HG03342 (cell line): ENCODE results near the gene CACNA2D1.

Source experiments
- ATAC-seq: cut with Tn5 transposase; IDR thresholded peaks from one replicate; pipeline ENCODE4 v1.9.1; 2021; ENCODE audit warnings: mild to moderate bottlenecking, moderate library complexity; ENCODE audit not compliant: unreplicated experiment

CACNA2D1 gene

DNA sequence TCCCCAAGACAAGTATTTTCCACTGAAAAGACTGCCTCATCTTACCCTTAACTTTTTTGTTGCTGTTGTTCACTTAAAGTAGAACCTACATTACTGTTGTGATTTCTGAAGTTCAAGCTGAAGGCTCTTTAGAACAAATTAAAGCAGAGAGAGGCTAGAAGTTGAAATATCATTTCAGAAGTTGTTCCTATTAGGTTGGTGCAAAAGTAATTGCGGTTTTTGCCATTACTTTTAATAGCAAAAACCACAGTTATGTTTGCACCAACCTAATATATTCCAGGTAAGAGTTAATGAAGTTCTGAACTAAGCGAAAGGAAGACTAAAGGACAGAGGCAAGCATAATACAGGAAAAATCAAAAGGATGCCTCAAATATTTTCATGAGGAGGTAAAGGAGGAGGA lies 153.7 kb downstream of the CACNA2D1 start:
- no peak for ATAC-seq

DNA sequence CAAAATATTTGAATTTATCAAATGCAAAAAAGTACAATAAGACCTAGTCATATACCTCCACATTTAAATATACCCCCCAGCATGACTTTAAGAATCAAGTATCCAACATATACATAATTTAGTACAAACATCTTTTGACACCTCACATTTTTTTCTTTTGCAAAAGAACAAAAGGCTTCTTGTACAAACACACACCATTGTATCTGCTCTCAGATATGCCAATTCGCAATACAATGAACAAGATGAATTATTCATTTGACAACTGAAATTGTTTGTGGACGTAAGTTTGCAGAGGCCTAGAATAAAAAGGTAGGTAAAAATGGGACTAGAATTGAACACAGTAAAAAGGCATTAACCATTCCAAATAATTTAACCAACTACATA lies 154.4 kb downstream of the CACNA2D1 start:
- no peak for ATAC-seq

DNA sequence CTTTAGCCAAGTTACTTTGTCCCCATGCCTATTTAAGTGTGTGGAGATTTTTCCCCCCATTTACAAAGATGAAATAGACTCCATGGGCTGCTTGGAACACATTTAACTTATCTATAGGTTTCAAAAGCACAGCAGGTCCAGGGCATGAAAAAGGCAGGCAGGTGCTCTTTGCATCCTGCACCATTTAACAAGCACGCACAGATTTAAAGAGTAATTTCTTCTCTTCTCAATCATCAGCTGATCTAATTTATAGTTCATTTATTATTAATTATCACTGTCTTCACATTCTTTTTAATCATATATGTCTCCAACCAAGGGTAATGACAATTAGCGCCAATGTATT lies 156.8 kb downstream of the CACNA2D1 start:
- no peak for ATAC-seq

DNA sequence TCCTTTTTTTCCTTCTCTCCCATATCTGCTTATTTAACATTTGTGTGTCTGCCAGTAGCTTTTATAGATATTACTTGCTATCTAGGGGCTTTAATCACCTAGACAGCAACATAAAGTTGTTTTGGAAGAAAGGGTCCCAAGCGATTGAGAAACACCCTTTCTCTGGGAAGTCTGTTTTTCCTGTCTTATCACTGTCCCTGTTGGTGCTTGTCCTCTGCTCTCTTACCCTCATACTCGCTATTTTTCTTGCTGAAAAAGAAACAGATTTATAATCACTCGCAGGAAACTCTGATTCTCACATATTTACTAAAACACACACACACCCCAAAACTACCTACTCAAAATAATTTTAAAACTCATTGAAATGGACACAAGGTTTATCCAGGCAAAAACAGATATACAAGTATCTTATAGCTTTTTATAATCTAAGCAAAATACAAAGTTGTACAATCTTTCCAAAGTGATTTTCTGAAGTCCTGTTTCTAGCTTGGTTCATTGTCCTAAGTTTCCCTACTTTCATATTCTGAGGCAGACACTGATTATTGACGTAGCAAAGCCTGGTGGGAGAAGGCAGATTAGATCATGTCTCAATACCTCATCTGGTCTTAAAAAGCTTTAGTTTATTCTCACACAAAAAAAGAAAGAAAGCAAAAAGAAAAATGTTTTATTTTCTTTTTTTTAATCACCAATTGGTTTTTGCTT lies 157.3 kb downstream of the CACNA2D1 start:
- ATAC-seq, result no peak

DNA sequence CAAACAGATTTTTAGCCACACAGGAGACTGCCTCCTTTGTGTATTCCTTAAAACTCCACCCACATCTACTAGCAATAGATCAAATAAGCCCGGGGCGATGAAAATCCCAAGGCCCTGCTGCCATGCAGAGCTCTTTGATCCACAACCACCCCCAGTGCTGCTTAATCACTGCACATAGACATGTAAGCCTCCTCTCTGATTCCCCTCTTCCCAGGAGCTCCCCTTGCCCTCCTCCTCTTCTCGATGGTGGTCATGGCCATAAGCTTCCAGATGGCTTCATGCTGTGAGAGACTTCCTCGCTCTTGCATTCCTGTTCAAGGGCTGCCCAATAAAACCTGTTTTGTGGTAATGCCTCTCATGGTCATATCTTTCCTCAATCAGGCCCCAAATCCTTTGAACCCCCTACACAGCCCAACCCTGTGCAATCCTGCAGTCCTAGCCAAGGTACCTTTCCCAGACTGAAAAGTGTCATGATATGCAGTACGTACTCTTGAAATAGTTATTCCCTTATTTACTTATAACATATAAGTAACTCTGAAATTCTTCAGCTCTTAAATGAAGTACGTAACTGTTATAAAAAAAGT lies 158.5 kb downstream of the CACNA2D1 start:
- ATAC-seq, result no peak

DNA sequence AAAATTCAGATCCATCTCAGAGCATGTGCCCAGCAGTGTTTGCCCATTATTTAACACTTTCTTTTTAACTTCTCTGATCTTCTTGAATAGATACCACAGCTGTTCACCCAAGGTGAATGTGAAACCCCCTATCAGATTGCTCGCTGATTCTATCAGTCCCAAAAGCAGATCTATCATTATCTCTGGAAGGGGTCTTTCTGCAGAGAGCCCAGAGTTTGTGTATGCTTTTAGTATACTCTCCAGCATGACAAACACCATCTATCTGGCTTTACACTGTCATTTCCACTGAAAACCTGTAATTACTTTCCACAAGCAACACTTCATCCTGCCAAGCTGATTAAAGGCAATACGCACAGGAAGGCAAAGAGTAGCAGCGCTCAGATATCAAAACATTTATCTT lies 168.2 kb downstream of the CACNA2D1 start:
- ATAC-seq, result no peak

DNA sequence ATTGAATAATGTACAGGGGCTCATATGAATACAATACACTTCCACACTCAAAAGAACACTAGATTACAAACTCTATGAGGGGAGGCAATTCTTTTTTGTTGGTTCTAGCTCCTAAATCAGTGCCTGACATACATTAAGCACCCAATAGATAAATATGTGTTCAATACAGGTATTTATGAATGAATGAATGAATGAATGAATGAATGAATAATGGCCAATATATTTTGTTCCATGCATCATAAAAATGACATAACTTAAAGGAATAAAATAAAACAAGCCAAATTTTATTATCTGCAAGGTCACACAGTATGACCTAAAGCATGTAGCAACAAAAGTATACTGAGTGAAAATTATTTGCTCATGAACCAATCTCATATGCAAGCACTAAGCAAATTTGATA lies 168.9 kb downstream of the CACNA2D1 start:
- ATAC-seq, result no peak

DNA sequence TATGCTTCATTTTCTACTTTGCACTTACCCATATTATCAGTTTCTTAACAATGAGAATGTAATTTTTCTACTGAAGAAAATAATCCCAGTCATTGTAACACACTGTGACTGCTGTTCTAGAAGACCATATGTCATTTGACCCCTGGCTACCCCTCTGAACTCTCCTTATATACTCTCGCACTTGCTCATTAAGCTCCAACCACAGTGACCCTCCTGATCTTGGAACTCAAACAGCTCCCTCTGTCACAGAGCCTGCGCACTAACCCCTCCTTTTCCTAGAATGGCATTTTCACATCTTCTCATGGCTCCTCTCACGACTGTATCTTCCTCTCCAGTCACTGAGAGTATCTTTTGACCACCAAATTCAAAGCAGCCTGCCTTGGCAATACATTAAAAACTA lies 169.7 kb downstream of the CACNA2D1 start:
- no peak for ATAC-seq

DNA sequence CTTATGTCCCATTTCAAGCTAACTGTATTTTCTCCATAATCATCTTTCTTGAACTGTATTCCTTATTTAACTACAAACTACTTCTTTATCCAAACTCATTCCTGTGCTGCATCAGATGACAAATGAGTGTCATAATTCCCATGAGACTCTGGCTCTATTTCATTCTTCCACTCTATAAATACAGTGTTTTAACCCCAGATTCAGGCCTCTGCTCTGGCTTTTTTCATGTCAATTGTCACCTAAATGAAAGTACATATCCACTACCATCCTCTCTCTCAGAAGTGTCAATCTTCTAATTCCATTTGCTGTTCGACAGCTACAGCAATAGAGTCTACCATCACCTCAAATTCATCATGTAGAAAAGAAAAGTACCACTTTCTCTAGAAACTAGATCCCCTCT lies 172.7 kb downstream of the CACNA2D1 start:
- no peak for ATAC-seq

DNA sequence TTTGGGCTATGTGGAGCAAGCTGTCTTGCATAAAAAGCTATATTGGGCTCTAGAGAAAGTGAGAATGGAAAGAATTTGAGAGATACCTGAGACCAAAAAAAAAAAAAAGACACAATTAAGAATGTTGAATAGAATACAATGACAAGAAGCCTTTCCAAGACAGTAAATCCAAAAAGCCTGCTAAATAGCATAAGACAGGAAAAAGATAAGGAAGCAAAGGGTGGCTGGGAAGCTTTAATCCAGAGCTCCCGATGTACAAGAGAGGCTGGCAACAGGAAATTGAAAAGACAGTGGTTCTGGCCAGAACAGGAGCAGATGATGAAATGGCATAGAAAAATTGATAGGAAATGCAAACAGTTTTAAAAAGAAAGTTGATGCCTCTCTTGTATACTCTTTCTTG lies 174.9 kb downstream of the CACNA2D1 start:
- ATAC-seq, result no peak

DNA sequence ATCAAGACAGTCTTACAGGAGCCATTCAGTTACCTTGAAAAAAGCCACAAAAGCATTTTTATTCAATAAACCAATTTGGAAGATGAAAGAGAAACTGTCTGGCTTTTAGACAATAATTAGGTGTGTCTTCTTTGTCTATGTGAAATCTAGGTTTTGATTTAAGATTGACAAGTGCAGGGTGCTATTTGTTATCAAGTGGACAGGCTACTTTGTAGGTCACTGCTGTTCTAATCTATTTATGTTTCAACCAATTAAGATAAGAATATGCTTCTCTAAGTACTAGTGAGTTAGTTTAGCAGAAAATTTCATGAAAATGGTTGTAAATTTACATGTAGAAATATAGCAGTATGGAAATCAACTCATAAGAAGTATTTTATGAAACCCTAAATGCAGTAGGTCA lies 177.5 kb downstream of the CACNA2D1 start:
- no peak for ATAC-seq

DNA sequence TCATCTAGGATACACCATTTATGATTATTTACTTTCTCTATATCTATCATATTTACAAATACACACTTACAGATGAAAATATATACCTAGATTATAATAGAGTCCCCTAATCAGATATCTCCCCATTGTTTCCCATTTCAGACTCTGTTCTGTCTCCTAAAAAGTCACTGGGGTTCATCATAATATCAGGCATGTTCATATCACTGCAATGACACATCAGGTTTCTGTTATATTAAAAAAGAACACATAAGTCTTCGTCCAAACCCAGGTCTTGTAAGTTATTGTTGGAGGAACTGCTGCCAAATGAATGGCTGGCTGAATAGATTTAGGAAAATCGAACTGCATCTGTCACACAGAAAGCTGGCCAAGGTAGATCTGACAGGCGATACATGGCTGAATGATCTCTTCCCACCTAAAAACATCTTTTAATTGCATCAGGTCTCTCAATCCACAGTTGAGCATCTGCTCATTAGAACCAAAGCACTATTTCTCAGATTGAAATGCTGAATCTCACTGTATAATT lies 178.7 kb downstream of the CACNA2D1 start:
- ATAC-seq, result no peak

DNA sequence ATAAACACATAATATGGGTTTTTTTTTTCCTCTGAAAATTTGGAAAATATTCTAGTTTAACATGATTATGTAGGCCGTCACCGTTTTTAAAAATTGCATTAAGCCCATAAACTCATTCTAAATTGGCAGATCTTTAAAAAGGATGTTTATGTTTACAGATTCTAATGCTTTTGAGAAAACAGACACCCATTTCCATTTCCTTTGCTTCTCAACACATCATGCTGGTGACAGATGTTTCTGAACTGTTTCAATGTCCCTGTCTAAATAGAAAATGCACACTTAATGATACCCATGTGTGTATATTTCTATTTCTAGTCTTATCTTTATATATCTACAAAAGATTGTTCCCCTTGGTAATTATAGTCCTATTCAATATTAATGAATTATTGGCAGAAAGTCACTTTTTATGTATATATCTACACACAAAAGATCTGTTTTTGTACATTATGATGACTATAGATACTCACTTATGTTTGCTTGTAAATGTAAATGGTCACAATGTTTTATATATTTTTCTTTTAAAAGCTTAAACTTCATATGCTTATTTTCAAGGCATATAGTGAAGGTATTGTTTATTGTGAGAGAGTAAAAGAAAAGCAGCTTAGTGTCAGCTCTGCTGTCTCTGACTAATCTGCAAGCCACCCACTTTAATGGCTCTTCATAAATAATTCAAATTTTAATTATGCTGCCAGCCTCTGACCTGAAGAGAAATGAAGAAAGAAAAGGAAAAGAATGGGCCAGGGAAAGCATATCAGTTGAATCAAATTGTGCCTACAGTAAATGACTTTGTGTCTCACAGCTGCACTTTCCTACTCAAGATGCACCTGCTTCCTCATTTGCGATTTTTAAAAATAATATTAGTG lies 179.4 kb downstream of the CACNA2D1 start:
- no peak for ATAC-seq

DNA sequence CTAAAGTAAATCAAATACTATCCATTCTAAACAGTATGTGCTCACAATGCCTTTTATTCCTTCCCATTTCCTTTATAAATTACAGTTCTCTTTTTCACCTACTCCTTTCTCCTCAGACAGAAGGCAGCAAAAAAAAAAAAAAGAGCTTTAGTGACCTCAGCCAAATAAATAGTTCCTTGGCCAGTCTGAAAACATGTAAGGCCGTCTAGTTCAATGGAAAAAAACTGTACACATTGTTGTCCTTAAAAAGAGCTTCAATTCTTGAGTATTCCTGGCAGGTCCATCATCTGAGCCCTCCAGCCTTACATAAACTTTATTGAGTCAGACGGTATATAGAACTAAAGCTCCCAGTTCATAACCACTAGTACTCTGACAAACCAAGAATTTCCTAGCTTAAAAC lies 185.4 kb downstream of the CACNA2D1 start:
- ATAC-seq, result no peak

DNA sequence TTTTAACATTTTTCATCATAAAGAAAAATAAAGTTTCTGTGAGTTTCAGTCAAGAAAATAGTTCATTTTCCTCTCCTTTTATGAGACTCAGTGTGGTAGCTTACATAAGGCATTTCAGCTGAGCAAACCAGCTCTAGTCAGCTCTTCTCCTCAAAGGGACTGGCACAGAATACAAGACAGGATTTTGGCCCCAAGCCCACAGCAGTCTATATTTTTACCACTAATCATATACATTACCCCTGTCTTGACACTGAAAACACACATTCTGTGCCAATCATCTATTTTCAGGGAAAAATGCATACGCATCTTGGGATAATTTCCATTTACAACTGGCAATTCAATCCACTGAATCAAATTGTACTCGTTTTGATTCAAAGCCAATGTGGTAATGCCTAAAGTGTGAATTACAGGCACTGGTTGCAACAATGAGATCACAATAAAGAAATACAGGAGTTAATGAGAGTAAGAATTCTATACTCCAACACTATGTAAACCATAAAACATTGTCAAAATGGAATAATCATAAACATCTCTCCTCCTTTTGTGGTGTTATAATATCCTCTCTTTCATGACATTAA lies 186.4 kb downstream of the CACNA2D1 start:
- ATAC-seq, result no peak

DNA sequence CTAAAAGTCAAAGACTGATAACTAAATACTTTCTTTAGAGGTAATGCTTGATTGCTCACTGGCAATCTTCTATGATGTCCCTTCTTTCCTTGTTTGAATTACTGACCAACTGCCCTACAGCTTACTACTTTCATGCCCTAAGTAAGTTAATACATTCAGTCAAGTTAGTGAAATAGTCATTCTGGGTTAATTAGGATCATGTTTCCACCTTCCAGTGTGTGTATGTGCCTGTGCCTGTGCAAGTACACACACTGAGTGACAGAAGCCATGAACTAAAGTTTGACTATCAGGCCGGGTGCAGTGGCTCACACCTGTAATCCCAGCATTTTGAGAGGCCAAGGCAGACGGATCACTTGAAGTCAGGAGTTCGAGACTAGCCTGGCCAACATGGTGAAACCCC lies 187.9 kb downstream of the CACNA2D1 start:
- ATAC-seq, result no peak

DNA sequence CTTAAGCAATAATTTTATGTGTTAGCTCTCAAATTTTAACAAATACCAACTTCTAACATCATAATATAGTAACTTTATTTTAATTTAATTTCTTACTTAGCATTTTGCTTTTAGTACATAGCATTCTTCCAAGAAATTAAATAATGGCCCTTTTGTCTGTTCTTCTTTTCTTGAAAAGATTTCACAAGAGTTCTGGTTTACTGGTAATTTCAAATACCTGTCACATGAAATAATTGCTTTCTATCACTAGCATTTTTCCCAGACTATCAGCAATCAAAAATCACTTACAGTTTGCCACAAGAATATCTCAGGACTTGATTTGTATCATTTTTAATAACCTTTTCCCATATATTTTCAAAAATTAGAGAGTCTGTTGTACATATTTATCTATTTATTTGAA lies 193.0 kb downstream of the CACNA2D1 start:
- ATAC-seq, result no peak

DNA sequence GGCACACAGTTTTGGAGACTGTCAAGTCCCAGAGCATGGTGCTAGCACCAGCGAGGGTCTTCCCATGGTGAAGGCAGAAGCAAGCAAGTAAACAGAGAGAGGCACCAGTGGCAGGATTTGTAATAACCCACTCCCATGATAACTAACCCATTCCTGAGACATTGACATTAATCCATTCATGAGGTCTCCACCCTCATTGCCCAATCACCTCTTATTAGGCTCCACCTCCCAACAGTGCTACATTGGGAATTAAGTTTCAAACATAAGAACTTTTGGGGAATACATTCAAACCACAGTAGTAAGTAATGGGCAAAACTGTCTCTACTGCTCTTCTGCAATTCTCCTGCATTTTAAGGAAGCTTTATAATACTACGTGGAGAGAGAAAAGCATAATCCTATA lies 193.6 kb downstream of the CACNA2D1 start:
- no peak for ATAC-seq

DNA sequence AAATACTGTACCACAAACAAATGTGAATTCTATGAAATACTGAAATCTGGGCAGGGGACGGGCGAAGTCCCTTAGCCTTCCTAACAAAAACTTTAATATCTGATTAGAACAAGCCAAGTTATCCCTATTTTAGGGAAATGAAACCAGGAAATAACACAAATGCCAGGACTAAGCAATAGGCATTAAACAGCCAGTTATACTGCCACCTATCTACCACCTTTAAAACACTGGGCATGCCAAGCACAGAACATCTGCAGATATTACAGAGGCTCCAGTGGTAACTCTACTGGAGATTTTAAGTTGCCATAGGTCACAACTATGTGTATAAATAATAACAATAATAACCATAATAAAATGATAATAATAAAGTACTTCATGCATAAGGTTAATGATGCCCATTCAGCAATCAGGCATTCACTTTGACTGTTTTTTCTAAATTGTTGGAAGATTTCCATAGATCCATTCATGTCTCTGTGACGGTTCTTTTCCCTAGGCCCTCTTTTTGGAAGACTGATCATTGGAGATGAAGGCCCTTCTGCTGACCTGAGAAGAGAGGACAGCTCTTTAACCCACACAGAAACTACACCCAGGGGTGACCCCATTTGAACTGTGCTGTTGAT lies 195.7 kb downstream of the CACNA2D1 start:
- no peak for ATAC-seq

DNA sequence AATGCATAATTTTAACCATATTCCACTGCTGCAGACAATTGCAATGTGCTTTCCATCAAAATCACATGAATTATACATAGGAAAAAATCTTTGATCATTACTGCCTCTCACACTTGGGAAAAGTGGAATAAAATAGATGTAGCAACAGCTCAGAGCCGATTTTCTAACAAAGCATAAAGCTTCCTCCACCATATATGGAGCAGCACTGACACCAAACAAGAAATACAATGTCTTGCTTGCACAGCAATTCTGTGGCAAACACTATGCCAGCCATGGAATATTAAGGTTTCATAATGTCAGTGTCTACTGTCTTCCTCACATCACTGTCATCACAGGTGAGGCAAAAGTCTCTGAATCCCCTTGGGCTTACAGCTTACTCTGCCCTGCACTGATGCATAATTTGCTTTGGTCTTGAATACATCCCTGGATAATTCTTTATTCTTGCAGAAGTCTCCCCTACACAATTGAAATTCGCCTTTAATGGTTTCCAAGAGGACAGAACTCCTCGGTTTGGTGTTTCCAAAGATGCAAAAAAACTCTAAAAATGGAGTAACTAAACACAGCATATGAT lies 198.5 kb downstream of the CACNA2D1 start:
- no peak for ATAC-seq

DNA sequence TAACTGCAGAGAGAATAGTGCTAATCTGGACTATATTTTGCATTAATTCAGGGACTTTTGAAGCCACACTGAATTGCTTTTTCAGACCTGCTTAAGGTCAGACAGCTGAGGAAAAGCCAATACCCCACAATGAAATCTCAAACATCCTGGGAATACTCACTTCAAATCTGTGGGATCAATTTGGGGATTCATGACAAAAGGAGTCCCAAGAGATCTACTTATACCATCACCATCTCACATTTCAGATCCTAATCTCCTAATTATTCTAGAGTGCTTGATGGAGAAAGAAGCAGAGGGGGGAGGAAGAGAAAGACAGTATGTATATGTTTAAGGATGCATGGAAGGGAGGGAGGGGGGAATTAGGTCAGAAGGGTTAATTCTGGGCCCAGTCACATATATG lies 202.2 kb downstream of the CACNA2D1 start:
- ATAC-seq, result no peak
